H1 (cell line): Measurements from ENCODE around the gene CAPN11. TPM values are rescaled to one million over a fixed set of nuclear protein-coding genes. Genes with fewer than 3 reads are reported as not detected.

Source experiments
- RFX5 ChIP-seq: IDR thresholded peaks from 2 replicates; pipeline ENCODE4 v1.6.1; 2011; ENCODE audit warnings: low read depth, low read length, improper control_type of control experiment, borderline replicate concordance
- polyA plus RNA-seq, 7 experiments: library from polyadenylated mRNA; depleted of rRNA in 3 of 7; stranded (reverse) in 5 of 7; unstranded in 2 of 7; fragments of >200 nt in 5 of 7; fragments of 200-250 nt in 2 of 7; gene quantifications; 1 replicate in 5 of 7; 2 replicates in 1 of 7; 4 replicates in 1 of 7; pipeline versions ENCODE4 v1.2.1 to v1.2.3, GENCODE V29; 2011 to 2013; ENCODE audit warnings: missing spikeins in 2 of 7, mixed read lengths in 2 of 7
- total RNA-seq: library from RNA; stranded (reverse); fragmentation: NEBNext Ultra II Directional; extraction: Animal tissue kit (Norgen Biotek cat#: 25700); gene quantifications from 2 replicates; pipeline ENCODE4 v1.2.1, GENCODE V29; 2021
- TF ChIP-seq, protein P1 (sequence below): fragments of 300-600 bp; sonication (generic); IDR thresholded peaks from 2 replicates; pipeline ENCODE4 v1.7.1; 2012; ENCODE audit warnings: low read length, moderate library complexity, mild to moderate bottlenecking, inconsistent platforms; ENCODE audit not compliant: insufficient replicate concordance

CAPN11 gene
- total and polyA plus RNA-seq, 2 of the 8 experiments (the other 6 are each of a cell fraction or from before 2014, with no cell fraction given): 0.95 to 0.97 TPM

DNA sequence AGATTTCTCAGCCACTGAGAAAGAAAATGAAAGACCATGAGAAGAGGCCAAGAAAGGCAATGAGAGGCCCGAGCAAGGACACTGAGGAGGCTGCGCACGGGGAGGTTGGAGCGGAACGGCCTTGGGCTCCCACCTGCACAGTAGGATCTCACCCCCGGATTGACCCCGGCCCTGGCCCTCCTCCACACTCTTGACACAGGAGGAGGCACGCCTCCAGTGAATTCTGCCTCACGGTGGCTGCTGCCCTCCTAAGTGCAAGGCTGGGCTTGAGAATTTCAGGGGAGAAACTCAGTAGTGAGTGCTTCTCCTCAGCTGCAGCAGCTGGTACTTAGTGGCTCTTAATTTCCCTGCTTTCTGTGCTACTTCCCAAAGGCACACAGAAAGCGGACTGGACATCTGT, 49.4 kb upstream of the CAPN11 start (continued):
- TF ChIP-seq, protein P1, sequence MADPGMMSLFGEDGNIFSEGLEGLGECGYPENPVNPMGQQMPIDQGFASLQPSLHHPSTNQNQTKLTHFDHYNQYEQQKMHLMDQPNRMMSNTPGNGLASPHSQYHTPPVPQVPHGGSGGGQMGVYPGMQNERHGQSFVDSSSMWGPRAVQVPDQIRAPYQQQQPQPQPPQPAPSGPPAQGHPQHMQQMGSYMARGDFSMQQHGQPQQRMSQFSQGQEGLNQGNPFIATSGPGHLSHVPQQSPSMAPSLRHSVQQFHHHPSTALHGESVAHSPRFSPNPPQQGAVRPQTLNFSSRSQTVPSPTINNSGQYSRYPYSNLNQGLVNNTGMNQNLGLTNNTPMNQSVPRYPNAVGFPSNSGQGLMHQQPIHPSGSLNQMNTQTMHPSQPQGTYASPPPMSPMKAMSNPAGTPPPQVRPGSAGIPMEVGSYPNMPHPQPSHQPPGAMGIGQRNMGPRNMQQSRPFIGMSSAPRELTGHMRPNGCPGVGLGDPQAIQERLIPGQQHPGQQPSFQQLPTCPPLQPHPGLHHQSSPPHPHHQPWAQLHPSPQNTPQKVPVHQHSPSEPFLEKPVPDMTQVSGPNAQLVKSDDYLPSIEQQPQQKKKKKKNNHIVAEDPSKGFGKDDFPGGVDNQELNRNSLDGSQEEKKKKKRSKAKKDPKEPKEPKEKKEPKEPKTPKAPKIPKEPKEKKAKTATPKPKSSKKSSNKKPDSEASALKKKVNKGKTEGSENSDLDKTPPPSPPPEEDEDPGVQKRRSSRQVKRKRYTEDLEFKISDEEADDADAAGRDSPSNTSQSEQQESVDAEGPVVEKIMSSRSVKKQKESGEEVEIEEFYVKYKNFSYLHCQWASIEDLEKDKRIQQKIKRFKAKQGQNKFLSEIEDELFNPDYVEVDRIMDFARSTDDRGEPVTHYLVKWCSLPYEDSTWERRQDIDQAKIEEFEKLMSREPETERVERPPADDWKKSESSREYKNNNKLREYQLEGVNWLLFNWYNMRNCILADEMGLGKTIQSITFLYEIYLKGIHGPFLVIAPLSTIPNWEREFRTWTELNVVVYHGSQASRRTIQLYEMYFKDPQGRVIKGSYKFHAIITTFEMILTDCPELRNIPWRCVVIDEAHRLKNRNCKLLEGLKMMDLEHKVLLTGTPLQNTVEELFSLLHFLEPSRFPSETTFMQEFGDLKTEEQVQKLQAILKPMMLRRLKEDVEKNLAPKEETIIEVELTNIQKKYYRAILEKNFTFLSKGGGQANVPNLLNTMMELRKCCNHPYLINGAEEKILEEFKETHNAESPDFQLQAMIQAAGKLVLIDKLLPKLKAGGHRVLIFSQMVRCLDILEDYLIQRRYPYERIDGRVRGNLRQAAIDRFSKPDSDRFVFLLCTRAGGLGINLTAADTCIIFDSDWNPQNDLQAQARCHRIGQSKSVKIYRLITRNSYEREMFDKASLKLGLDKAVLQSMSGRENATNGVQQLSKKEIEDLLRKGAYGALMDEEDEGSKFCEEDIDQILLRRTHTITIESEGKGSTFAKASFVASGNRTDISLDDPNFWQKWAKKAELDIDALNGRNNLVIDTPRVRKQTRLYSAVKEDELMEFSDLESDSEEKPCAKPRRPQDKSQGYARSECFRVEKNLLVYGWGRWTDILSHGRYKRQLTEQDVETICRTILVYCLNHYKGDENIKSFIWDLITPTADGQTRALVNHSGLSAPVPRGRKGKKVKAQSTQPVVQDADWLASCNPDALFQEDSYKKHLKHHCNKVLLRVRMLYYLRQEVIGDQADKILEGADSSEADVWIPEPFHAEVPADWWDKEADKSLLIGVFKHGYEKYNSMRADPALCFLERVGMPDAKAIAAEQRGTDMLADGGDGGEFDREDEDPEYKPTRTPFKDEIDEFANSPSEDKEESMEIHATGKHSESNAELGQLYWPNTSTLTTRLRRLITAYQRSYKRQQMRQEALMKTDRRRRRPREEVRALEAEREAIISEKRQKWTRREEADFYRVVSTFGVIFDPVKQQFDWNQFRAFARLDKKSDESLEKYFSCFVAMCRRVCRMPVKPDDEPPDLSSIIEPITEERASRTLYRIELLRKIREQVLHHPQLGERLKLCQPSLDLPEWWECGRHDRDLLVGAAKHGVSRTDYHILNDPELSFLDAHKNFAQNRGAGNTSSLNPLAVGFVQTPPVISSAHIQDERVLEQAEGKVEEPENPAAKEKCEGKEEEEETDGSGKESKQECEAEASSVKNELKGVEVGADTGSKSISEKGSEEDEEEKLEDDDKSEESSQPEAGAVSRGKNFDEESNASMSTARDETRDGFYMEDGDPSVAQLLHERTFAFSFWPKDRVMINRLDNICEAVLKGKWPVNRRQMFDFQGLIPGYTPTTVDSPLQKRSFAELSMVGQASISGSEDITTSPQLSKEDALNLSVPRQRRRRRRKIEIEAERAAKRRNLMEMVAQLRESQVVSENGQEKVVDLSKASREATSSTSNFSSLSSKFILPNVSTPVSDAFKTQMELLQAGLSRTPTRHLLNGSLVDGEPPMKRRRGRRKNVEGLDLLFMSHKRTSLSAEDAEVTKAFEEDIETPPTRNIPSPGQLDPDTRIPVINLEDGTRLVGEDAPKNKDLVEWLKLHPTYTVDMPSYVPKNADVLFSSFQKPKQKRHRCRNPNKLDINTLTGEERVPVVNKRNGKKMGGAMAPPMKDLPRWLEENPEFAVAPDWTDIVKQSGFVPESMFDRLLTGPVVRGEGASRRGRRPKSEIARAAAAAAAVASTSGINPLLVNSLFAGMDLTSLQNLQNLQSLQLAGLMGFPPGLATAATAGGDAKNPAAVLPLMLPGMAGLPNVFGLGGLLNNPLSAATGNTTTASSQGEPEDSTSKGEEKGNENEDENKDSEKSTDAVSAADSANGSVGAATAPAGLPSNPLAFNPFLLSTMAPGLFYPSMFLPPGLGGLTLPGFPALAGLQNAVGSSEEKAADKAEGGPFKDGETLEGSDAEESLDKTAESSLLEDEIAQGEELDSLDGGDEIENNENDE: no peak
- TF ChIP-seq RFX5: no peak
